ENCODE measurements around the gene ZNF860. TPM values are rescaled to one million over a fixed set of nuclear protein-coding genes. Genes with fewer than 3 reads are reported as not detected.

ZNF860 gene
- polyA plus RNA-seq, 1 of the 3 experiments (the other 2 are of a cell fraction), result not detected

DNA sequence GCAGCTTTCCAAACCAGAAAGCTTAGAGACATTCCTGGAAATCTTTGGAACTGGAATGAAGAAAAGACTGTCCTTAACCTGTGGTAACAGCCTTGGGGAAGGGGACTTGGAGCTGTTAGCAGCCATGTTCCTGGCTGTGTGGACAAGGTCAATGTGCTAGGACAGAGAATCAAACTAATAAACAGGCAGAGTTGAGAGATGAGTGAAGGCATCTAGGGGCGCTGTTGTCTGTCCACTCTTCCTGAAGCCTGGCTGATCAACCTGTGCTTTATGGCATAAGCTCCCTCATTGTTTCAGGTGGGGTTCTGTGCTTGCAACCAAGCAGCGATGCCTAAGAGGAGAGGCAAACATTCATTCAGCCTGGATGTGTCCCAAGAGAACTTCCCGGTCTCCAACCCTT lies 19.3 kb downstream of the ZNF860 start:
- CTCF ChIA-PET, result interaction anchor here (0.6 to 1.5 kb wide), 2 partner anchors 143 to 147 kb away, joined by 3 to 4 read pairs; no protein-coding TSS in a partner anchor
- H3K79me2 ChIP-seq (ENCODE audit: insufficient read depth), result no peaks in the 10 kb centered on the region
- H3K9me2 ChIP-seq, result no peaks in the 10 kb centered on the region
- no peak for TF ChIP-seq FOSL2 (IDR thresholded peaks at IDR 0.05; ENCODE audit: borderline replicate concordance, low read depth)
- TF ChIP-seq, protein P1, sequence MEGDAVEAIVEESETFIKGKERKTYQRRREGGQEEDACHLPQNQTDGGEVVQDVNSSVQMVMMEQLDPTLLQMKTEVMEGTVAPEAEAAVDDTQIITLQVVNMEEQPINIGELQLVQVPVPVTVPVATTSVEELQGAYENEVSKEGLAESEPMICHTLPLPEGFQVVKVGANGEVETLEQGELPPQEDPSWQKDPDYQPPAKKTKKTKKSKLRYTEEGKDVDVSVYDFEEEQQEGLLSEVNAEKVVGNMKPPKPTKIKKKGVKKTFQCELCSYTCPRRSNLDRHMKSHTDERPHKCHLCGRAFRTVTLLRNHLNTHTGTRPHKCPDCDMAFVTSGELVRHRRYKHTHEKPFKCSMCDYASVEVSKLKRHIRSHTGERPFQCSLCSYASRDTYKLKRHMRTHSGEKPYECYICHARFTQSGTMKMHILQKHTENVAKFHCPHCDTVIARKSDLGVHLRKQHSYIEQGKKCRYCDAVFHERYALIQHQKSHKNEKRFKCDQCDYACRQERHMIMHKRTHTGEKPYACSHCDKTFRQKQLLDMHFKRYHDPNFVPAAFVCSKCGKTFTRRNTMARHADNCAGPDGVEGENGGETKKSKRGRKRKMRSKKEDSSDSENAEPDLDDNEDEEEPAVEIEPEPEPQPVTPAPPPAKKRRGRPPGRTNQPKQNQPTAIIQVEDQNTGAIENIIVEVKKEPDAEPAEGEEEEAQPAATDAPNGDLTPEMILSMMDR (IDR thresholded peaks at IDR 0.05), result no peak
- TF ChIP-seq SMC3 (IDR thresholded peaks at IDR 0.05; ENCODE audit: low read depth, low read length), result no peak
- no peak for TF ChIP-seq RFX5 (IDR thresholded peaks at IDR 0.05; ENCODE audit: low read length)
- TF ChIP-seq GABPA (IDR thresholded peaks at IDR 0.05; ENCODE audit: low read depth), result no peak
- no peak for TF ChIP-seq FOXJ3 (CRISPR knock-in tag; IDR thresholded peaks at IDR 0.05)
- no peak for TF ChIP-seq RCOR1 (IDR thresholded peaks at IDR 0.05; ENCODE audit: low read length)
- no peak for TF ChIP-seq YY1 (IDR thresholded peaks at IDR 0.05; ENCODE audit: low read depth)
- TF ChIP-seq, protein P2, sequence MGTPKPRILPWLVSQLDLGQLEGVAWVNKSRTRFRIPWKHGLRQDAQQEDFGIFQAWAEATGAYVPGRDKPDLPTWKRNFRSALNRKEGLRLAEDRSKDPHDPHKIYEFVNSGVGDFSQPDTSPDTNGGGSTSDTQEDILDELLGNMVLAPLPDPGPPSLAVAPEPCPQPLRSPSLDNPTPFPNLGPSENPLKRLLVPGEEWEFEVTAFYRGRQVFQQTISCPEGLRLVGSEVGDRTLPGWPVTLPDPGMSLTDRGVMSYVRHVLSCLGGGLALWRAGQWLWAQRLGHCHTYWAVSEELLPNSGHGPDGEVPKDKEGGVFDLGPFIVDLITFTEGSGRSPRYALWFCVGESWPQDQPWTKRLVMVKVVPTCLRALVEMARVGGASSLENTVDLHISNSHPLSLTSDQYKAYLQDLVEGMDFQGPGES (IDR thresholded peaks at IDR 0.05; ENCODE audit: low read depth, low read length), result no peak
- TF ChIP-seq MEF2A (IDR thresholded peaks at IDR 0.05; ENCODE audit: borderline replicate concordance, low read depth), result no peak
- TF ChIP-seq NRF1 (IDR thresholded peaks at IDR 0.05; ENCODE audit: low read depth, low read length), result no peak
- TF ChIP-seq SIN3A (IDR thresholded peaks at IDR 0.05; ENCODE audit: borderline replicate concordance, low read depth, low read length), result no peak
- TF ChIP-seq, protein P3, sequence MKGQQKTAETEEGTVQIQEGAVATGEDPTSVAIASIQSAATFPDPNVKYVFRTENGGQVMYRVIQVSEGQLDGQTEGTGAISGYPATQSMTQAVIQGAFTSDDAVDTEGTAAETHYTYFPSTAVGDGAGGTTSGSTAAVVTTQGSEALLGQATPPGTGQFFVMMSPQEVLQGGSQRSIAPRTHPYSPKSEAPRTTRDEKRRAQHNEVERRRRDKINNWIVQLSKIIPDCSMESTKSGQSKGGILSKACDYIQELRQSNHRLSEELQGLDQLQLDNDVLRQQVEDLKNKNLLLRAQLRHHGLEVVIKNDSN (IDR thresholded peaks at IDR 0.05; ENCODE audit: borderline replicate concordance, low read depth), result no peak
- TF ChIP-seq, protein P4, sequence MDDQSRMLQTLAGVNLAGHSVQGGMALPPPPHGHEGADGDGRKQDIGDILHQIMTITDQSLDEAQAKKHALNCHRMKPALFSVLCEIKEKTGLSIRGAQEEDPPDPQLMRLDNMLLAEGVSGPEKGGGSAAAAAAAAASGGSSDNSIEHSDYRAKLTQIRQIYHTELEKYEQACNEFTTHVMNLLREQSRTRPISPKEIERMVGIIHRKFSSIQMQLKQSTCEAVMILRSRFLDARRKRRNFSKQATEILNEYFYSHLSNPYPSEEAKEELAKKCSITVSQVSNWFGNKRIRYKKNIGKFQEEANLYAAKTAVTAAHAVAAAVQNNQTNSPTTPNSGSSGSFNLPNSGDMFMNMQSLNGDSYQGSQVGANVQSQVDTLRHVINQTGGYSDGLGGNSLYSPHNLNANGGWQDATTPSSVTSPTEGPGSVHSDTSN (IDR thresholded peaks at IDR 0.05), result no peak
- no peak for TF ChIP-seq TEAD4 (IDR thresholded peaks at IDR 0.05; ENCODE audit: borderline replicate concordance, insufficient read depth)
- TF ChIP-seq TAF1 (IDR thresholded peaks at IDR 0.05; ENCODE audit: borderline replicate concordance, low read depth, low read length), result no peak
- no peak for TF ChIP-seq GATA2 (CRISPR knock-in tag; IDR thresholded peaks at IDR 0.05)
- no peaks in the 10 kb centered on the region for H3K36me3 ChIP-seq (replicated peaks in 1 of 2; ENCODE audit: control insufficient read depth in 1 of 2, insufficient read depth in 2 of 2, low read length in 1 of 2)
- DNase-seq, result no peak
- no peak overlapping the region for H3K4me3 ChIP-seq (ENCODE audit: low read depth in 2 of 2, low read length in 1 of 2)
- no peaks in the 10 kb centered on the region for H3K27me3 ChIP-seq (ENCODE audit: insufficient read depth)
- H3K4me1 ChIP-seq (ENCODE audit: control insufficient read depth in 1 of 2, insufficient read depth in 2 of 2, low read depth in 1 of 2, low read length in 1 of 2), result no peaks in the 10 kb centered on the region; a peak in 1 of 4 replicates
- no peaks in the 10 kb centered on the region for H3F3A ChIP-seq (replicated peaks; ENCODE audit: insufficient read depth)
- 48% methylated on average over 3 of the region's 3 CpGs for WGBS (ENCODE audit: low lambda C conversion rate)
- no peak overlapping the region for H2AFZ ChIP-seq (ENCODE audit: low read depth)
- no peak overlapping the region for H3K4me2 ChIP-seq
- H3K9me3 ChIP-seq, result no peaks in the 10 kb centered on the region
- H3K27ac ChIP-seq (ENCODE audit: low read depth in 2 of 2, low read length in 1 of 2), result no peak overlapping the region
- POLR2A ChIA-PET, result no interaction called here
- no peaks in the 10 kb centered on the region for H4K20me1 ChIP-seq (ENCODE audit: insufficient read depth)
- no peak overlapping the region for H3K9ac ChIP-seq
